HG03442 (cell line): Measurements from ENCODE around the gene SLC7A7.

ENCODE experiments used
- ATAC-seq: cut with Tn5 transposase; IDR thresholded peaks from one replicate; pipeline ENCODE4 v1.9.1; 2021; ENCODE audit warnings: mild to moderate bottlenecking, moderate library complexity; ENCODE audit not compliant: unreplicated experiment

The SLC7A7 gene

GRCh38 chr14:22844221-22845102 is 29.2 kb upstream of the SLC7A7 start:
- no peak for ATAC-seq

- no peak for ATAC-seq
Measured at GRCh38 chr14:22843123-22843925, 28.1 kb upstream of the SLC7A7 start.

GRCh38 chr14:22842211-22843122 is 27.2 kb upstream of the SLC7A7 start:
- ATAC-seq: no peak

GRCh38 chr14:22841769-22842168 is 26.5 kb upstream of the SLC7A7 start:
- no peak for ATAC-seq

GRCh38 chr14:22841311-22841710 is 26.1 kb upstream of the SLC7A7 start:
- no peak for ATAC-seq

- no peak for ATAC-seq
Measured at GRCh38 chr14:22839159-22839779, 24.0 kb upstream of the SLC7A7 start.

GRCh38 chr14:22838631-22839041 is 23.4 kb upstream of the SLC7A7 start:
- no peak for ATAC-seq

- no peak for ATAC-seq
Measured at GRCh38 chr14:22837750-22838538, 22.7 kb upstream of the SLC7A7 start.

- ATAC-seq: no peak
Measured at GRCh38 chr14:22837114-22837749, 22.0 kb upstream of the SLC7A7 start.

GRCh38 chr14:22836301-22837113 is 21.3 kb upstream of the SLC7A7 start, which contains the start of gene MMP14:
Gene MMP14 (plus strand): TSS chr14:22836585. CDS start chr14:22836818, 233 bp downstream.
- ATAC-seq: no peak

GRCh38 chr14:22835505-22835904 is 20.3 kb upstream of the SLC7A7 start:
- ATAC-seq: no peak

- ATAC-seq: no peak
Measured at GRCh38 chr14:22830443-22831010, 15.3 kb upstream of the SLC7A7 start.

- ATAC-seq: peak; percentile 89
Measured at GRCh38 chr14:22829661-22830442, 14.6 kb upstream of the SLC7A7 start, which contains the start of gene MRPL52. Gene MRPL52 (plus strand): TSS chr14:22829887. CDS start chr14:22829913, 26 bp downstream.

- peak; percentile 4 for ATAC-seq
Measured at GRCh38 chr14:22829076-22829660, 13.9 kb upstream of the SLC7A7 start.

GRCh38 chr14:22824711-22825359 is 9.6 kb upstream of the SLC7A7 start:
- ATAC-seq: no peak

GRCh38 chr14:22822571-22823098 is 7.4 kb upstream of the SLC7A7 start:
- peak; percentile 57 for ATAC-seq
